GOT3 (cell line): ENCODE measurements around the gene EDC3.
"Not testable (repeated sequence)": the region's sequence is repeated elsewhere in the genome, so short reads cannot be mapped to it uniquely, and the experiment has no call there.

Experiments used
- DNase-seq: peaks from one replicate; lab custom pipeline; 2025; ENCODE audit warnings: mixed read lengths; lab: John Stamatoyannopoulos, UW

The EDC3 gene

GRCh38 chr15:74709892-74710291, 14.1 kb upstream of the EDC3 start:
- DNase-seq: no peak

GRCh38 chr15:74709011-74709410, 13.2 kb upstream of the EDC3 start:
- DNase-seq: no peak

- DNase-seq: no peak
Observed at GRCh38 chr15:74696808-74697207, 984 bp upstream of the EDC3 start.

- DNase-seq: no peak
Observed at GRCh38 chr15:74696398-74696729, 540 bp upstream of the EDC3 start.

GRCh38 chr15:74692327-74692726, 3.5 kb downstream of the EDC3 start:
- DNase-seq: no peak

GRCh38 chr15:74683758-74684157, 12.1 kb downstream of the EDC3 start:
- no peak for DNase-seq

GRCh38 chr15:74682954-74683353, 12.9 kb downstream of the EDC3 start:
- DNase-seq: no peak

GRCh38 chr15:74680456-74680855, 15.4 kb downstream of the EDC3 start:
- DNase-seq: no peak

- DNase-seq: no peak
Observed at GRCh38 chr15:74676801-74677200, 19.0 kb downstream of the EDC3 start.

- no peak for DNase-seq
Observed at GRCh38 chr15:74674161-74674560, 21.7 kb downstream of the EDC3 start.

GRCh38 chr15:74669627-74670026, 26.2 kb downstream of the EDC3 start:
- DNase-seq: no peak

- DNase-seq: no peak
Observed at GRCh38 chr15:74667975-74668374, 27.8 kb downstream of the EDC3 start.

- DNase-seq: no peak
Observed at GRCh38 chr15:74664670-74665069, 31.2 kb downstream of the EDC3 start.

GRCh38 chr15:74664028-74664616, 31.7 kb downstream of the EDC3 start:
- no peak for DNase-seq

GRCh38 chr15:74663303-74664027, 32.4 kb downstream of the EDC3 start:
- DNase-seq: no peak

GRCh38 chr15:74662064-74662860, 33.6 kb downstream of the EDC3 start:
- DNase-seq: no peak

GRCh38 chr15:74661280-74661679, 34.5 kb downstream of the EDC3 start:
- DNase-seq: not testable (repeated sequence)

- DNase-seq: no peak
Observed at GRCh38 chr15:74657846-74658245, 38.0 kb downstream of the EDC3 start.

GRCh38 chr15:74656935-74657535, 38.8 kb downstream of the EDC3 start:
- DNase-seq: no peak

GRCh38 chr15:74655424-74655823, 40.4 kb downstream of the EDC3 start:
- no peak for DNase-seq

- no peak for DNase-seq
Observed at GRCh38 chr15:74653426-74654102, 42.3 kb downstream of the EDC3 start.

GRCh38 chr15:74651242-74651741, 44.5 kb downstream of the EDC3 start:
- no peak for DNase-seq
